B cell (primary cell): Measurements from ENCODE around the gene WDR64. TPM values are rescaled to one million over a fixed set of nuclear protein-coding genes. Genes with fewer than 3 reads are reported as not detected.

Experiments used
- ATAC-seq: fragments of 200-7000 bp; cut with Tn5 transposase; one replicate; pipeline ENCODE4 v1.10.0; 2021; ENCODE audit warnings: low read depth, mild to moderate bottlenecking, moderate number of reproducible peaks, moderate library complexity
- CTCF ChIA-PET: fragments of 350-600 bp; sonication (Branson Sonifier 250); formaldehyde crosslinking; loops from one replicate; lab custom pipeline; 2021; ENCODE audit warnings: antibody characterized with exemption, inconsistent platforms; lab: Charles Lee
- POLR2A ChIA-PET: fragments of 350-600 bp; sonication (Branson Sonifier 250); formaldehyde crosslinking; loops from one replicate; lab custom pipeline; 2021; ENCODE audit warnings: antibody characterized with exemption; lab: Charles Lee
- DNase-seq: peaks from one replicate; pipeline ENCODE4 v3.0.0; 2013
- H2AFZ ChIP-seq: 2 replicates; pipeline ENCODE4 v1.6.1; 2012; ENCODE audit warnings: mild to moderate bottlenecking, low read depth, low read length; ENCODE audit not compliant: insufficient read depth, poor library complexity, severe bottlenecking
- H3K27ac ChIP-seq, 2 donors: 1 replicate in 1 of 2; 2 replicates in 1 of 2; pipeline ENCODE4 v1.5.1; 2012 to 2013; ENCODE audit warnings: low read length in 2 of 2, mild to moderate bottlenecking in 2 of 2, moderate library complexity in 1 of 2
- H3K27me3 ChIP-seq, 4 experiments: fragments of 200-600 bp in 1 of 4; sonication (generic) in 1 of 4; replicated peaks in 1 of 4; 1 replicate in 2 of 4; 2 replicates in 2 of 4; pipeline versions ENCODE4 v1.6.1 to v1.7.0; 2013 to 2016; ENCODE audit warnings: low read length in 3 of 4, mild to moderate bottlenecking in 2 of 4, mixed read lengths in 1 of 4, moderate library complexity in 1 of 4; ENCODE audit not compliant: insufficient read depth in 4 of 4, control insufficient read depth in 3 of 4; ENCODE audit errors: control extremely low read depth in 1 of 4
- H3K36me3 ChIP-seq, 2 experiments: replicated peaks in 1 of 2; 1 replicate in 1 of 2; 2 replicates in 1 of 2; pipeline versions ENCODE4 v1.6.1 to v1.7.1; 2013; ENCODE audit warnings: low read length in 1 of 2; ENCODE audit not compliant: insufficient read depth in 2 of 2, control insufficient read depth in 1 of 2; ENCODE audit errors: control extremely low read depth in 1 of 2, extremely low read depth in 1 of 2
- H3K4me1 ChIP-seq, 2 donors: fragments of 200-600 bp in 1 of 2; sonication (generic) in 1 of 2; 1 replicate in 1 of 2; 2 replicates in 1 of 2; pipeline versions ENCODE4 v1.5.1 to v1.6.1; 2013 to 2017; ENCODE audit warnings: low read length in 2 of 2; ENCODE audit not compliant: control insufficient read depth in 2 of 2, insufficient read depth in 2 of 2
- H3K4me2 ChIP-seq: replicated peaks from 2 replicates; pipeline ENCODE3; 2012; ENCODE audit warnings: mild to moderate bottlenecking, low read depth, low read length; ENCODE audit not compliant: poor library complexity, severe bottlenecking
- H3K4me3 ChIP-seq, 5 experiments: fragments of 200-600 bp in 1 of 5; sonication (generic) in 1 of 5; 1 replicate in 3 of 5; 2 replicates in 2 of 5; pipeline versions ENCODE4 v1.5.1 to v1.7.0; 2011 to 2016; ENCODE audit warnings: low read length in 4 of 5, mild to moderate bottlenecking in 4 of 5, low read depth in 2 of 5, control low read depth in 1 of 5, moderate library complexity in 1 of 5; ENCODE audit not compliant: insufficient read depth in 1 of 5; ENCODE audit errors: control extremely low read depth in 1 of 5, extremely low read depth in 1 of 5
- H3K79me2 ChIP-seq: fragments of 200-600 bp; sonication (generic); one replicate; pipeline ENCODE4 v1.6.0; 2016; ENCODE audit warnings: low read length; ENCODE audit not compliant: control insufficient read depth, insufficient read depth
- H3K9ac ChIP-seq: fragments of 200-600 bp; sonication (generic); 2 replicates; pipeline ENCODE4 v1.6.1; 2017; ENCODE audit warnings: mild to moderate bottlenecking, low read length, moderate library complexity
- H3K9me3 ChIP-seq, 3 donors: one replicate each; pipeline versions ENCODE4 v1.6.1 to v1.7.1; 2013; ENCODE audit warnings: low read length in 2 of 3; ENCODE audit not compliant: control insufficient read depth in 2 of 3, insufficient read depth in 1 of 3; ENCODE audit errors: control extremely low read depth in 1 of 3
- H4K20me1 ChIP-seq: 2 replicates; pipeline ENCODE4 v1.6.0; 2012; ENCODE audit warnings: mild to moderate bottlenecking, low read length; ENCODE audit not compliant: insufficient read depth, control insufficient read depth, poor library complexity, severe bottlenecking
- H3K27ac Mint-ChIP-seq: one replicate; pipeline ENCODE4 v1.8.0; 2021; ENCODE audit warnings: mixed read lengths
- H3K27me3 Mint-ChIP-seq: one replicate; pipeline ENCODE4 v1.8.0; 2021; ENCODE audit warnings: mixed read lengths
- H3K4me1 Mint-ChIP-seq: one replicate; pipeline ENCODE4 v1.8.0; 2021; ENCODE audit warnings: mixed read lengths
- H3K4me3 Mint-ChIP-seq: one replicate; pipeline ENCODE4 v1.8.0; 2021; ENCODE audit warnings: mixed read lengths
- H3K9me3 Mint-ChIP-seq: one replicate; pipeline ENCODE4 v1.8.0; 2022; ENCODE audit warnings: mixed read lengths; ENCODE audit not compliant: insufficient read depth
- EZH2 ChIP-seq: IDR thresholded peaks from 2 replicates; pipeline ENCODE4 v1.6.1; 2012; ENCODE audit warnings: borderline replicate concordance, low read depth, mild to moderate bottlenecking, moderate library complexity, low read length; ENCODE audit not compliant: insufficient read depth, poor library complexity, severe bottlenecking
- WGBS: methylation state at CpG from one replicate; pipeline ENCODE4 v1.1.5; 2013; ENCODE audit warnings: missing lambda C conversion rate; ENCODE audit not compliant: insufficient coverage; 5-methylcytosine and 5-hydroxymethylcytosine counted together
- intact Hi-C: fragments of 100-400 bp; cut with micrococcal nuclease; formaldehyde crosslinking; loops from one replicate; pipeline ENCODE4 v1.10.0; 2022
- polyA plus RNA-seq: library from polyadenylated mRNA; depleted of rRNA; stranded (reverse); fragments of >200 nt; gene quantifications from 2 replicates; pipeline ENCODE4 v1.2.3, GENCODE V29; 2012
- total RNA-seq, 2 donors: library from RNA; stranded (reverse); fragments of 120-200 nt in 1 of 2; gene quantifications; 1 replicate in 1 of 2; 2 replicates in 1 of 2; pipeline versions ENCODE4 v1.2.3 to v1.2.4, GENCODE V29; 2013 to 2022
- TF ChIP-seq, protein P1 (sequence below): fragments of 200-600 bp; IDR thresholded peaks from one replicate; pipeline ENCODE4 v1.8.0; 2022; ENCODE audit warnings: antibody characterized with exemption, mild to moderate bottlenecking

Gene WDR64
- total and polyA plus RNA-seq, 2 donors (not counting 1 experiment from before 2014, with no cell fraction given), result 0.13 TPM; not detected in 1

DNA sequence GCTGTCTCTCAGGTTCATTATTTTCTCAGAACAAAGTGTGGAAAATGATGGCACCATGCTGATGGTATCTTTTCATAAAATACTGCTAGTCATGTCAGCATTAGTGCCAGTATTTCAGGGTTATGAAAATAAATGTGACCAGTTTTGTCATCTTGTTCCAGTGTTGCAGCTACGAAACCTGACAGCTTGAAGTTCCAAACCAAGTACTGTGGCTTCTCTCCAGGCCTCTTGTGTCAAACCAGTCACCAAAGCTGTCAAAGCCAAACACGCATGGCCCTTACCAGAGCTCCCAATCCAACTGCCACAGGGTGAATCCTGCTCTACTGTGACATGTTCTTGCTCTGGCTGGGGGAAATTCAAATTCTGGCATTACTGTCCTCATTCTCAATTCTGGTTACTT, 175.2 kb downstream of the WDR64 start:
- Histone ChIP-seq H3K27me3 (no peaks in the 10 kb centered on the region), H3K4me2 (no peak overlapping the region), H3K9ac (no peak overlapping the region), H3K4me3 (no peak overlapping the region), H3K27ac (no peak overlapping the region), H3K79me2 (no peaks in the 10 kb centered on the region), H2AFZ (no peak overlapping the region), H4K20me1 (no peaks in the 10 kb centered on the region), H3K4me1 (no peaks in the 10 kb centered on the region), H3K36me3 (no peaks in the 10 kb centered on the region), H3K9me3 (no peaks in the 10 kb centered on the region)
- no peak for DNase-seq
- ChIA-PET POLR2A (no interaction called here), CTCF (no interaction called here)
- 100% methylated on average over 2 of the region's 2 CpGs for WGBS
- TF ChIP-seq, protein P1, sequence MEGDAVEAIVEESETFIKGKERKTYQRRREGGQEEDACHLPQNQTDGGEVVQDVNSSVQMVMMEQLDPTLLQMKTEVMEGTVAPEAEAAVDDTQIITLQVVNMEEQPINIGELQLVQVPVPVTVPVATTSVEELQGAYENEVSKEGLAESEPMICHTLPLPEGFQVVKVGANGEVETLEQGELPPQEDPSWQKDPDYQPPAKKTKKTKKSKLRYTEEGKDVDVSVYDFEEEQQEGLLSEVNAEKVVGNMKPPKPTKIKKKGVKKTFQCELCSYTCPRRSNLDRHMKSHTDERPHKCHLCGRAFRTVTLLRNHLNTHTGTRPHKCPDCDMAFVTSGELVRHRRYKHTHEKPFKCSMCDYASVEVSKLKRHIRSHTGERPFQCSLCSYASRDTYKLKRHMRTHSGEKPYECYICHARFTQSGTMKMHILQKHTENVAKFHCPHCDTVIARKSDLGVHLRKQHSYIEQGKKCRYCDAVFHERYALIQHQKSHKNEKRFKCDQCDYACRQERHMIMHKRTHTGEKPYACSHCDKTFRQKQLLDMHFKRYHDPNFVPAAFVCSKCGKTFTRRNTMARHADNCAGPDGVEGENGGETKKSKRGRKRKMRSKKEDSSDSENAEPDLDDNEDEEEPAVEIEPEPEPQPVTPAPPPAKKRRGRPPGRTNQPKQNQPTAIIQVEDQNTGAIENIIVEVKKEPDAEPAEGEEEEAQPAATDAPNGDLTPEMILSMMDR, result no peak
- no peak for TF ChIP-seq EZH2
- no peak for ATAC-seq
- intact Hi-C loops, result no loop called here
- Mint-ChIP-seq H3K9me3 (no peaks in the 10 kb centered on the region), H3K27me3 (peaks cover 10% of the 10 kb centered on the region), H3K4me1 (no peaks in the 10 kb centered on the region), H3K27ac (no peak overlapping the region), H3K4me3 (no peak overlapping the region)

DNA sequence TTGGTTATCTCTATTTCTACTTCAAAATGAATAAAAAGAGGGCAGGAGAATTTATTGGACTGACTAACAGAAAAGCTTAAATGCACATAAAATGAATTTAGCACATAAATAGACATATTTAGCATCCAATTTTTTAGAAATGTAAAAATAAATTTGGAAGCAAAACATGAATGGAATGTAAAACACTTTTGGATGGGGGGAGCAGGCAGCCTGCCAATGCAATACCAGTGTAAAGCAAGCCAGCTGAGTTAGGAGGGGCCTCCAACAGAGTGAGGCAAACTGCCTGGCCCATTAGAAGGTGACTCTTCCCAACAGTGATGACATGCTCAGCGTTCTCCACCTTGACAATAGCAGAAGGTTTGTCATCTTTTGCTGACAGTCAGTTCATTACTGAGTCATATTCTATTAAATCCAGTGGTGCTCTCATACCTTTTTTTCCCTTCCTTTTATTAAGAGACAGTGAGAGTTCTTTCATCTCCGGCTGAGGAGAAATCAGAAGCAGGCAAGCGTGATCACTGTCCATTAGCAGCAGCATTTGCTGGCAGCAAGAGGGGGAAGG, 176.5 kb downstream of the WDR64 start:
- DNase-seq (no peak), ATAC-seq (no peak)
- Mint-ChIP-seq H3K27ac (no peak overlapping the region), H3K4me3 (no peak overlapping the region), H3K27me3 (peaks cover 4% of the 10 kb centered on the region), H3K4me1 (no peaks in the 10 kb centered on the region), H3K9me3 (no peaks in the 10 kb centered on the region)
- ChIA-PET POLR2A (no interaction called here), CTCF (no interaction called here)
- Histone ChIP-seq H3K27ac (no peak overlapping the region), H2AFZ (no peak overlapping the region), H3K27me3 (no peaks in the 10 kb centered on the region), H3K4me3 (no peak overlapping the region), H3K9me3 (no peaks in the 10 kb centered on the region), H3K4me1 (no peaks in the 10 kb centered on the region), H3K4me2 (no peak overlapping the region), H4K20me1 (no peaks in the 10 kb centered on the region), H3K36me3 (no peaks in the 10 kb centered on the region), H3K79me2 (no peaks in the 10 kb centered on the region), H3K9ac (no peak overlapping the region)
- 100% methylated on average over 1 of the region's 3 CpGs for WGBS
- TF ChIP-seq, protein P1, result no peak
- TF ChIP-seq EZH2, result no peak
- intact Hi-C loops, result no loop called here
